ENCODE measurements around the gene HECTD2.

DNA sequence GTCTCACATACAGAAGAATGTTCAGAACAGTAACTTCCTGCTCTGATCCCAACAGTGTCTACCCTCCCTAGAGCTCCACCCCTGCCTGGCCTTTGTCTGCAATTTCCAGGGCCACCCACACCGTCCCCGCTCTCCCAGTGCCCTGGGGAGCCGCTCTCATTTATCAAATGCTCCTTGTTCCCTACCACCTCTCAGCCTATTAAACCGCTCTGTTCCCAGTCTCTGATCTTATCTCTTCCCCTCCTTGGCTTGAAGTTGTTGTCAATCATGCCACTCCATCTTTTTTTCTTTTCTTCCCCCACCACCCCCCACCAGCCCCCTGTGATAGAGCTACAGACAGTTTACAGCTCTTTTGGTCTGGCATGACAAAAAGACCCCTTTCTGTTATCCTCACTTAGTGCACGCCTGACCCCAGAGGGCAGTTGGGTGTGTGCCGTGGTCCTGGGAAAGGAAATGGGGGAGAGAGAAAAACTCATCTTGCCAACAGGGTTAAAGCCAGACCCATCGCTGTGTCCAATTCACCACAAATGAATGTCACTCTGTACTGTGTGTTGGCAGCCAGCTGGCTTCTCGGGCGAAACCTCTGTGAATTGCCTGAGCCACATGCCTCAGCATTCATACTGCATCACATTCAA lies 28.8 kb upstream of the HECTD2 start:
- no peak for TF ChIP-seq GLIS3 (CRISPR knock-in tag; IDR thresholded peaks at IDR 0.05)
- TF ChIP-seq ZFP30 (CRISPR knock-in tag; IDR thresholded peaks at IDR 0.05), result no peak
